Right cardiac atrium (tissue), 5 donors: Measurements from ENCODE around the gene GSTO2. TPM values are rescaled to one million over a fixed set of nuclear protein-coding genes. Genes with fewer than 3 reads are reported as not detected.

Source experiments
- ATAC-seq, 2 donors: fragments of 200-7000 bp; cut with Tn5 transposase; one replicate each; pipeline versions ENCODE4 v1.8.0 to v1.9.1; 2020; ENCODE audit warnings: moderate library complexity in 2 of 2, mild to moderate bottlenecking in 1 of 2
- DNase-seq, 3 donors: peaks; one replicate each; pipeline ENCODE4 v3.0.0-alpha.2; 2020
- H3K27ac ChIP-seq: one replicate; pipeline ENCODE4 v1.5.1; 2013; ENCODE audit warnings: mild to moderate bottlenecking, low read length, control low read depth, moderate library complexity
- H3K27me3 ChIP-seq: one replicate; pipeline ENCODE4 v1.6.1; 2013; ENCODE audit not compliant: control insufficient read depth, insufficient read depth
- H3K4me1 ChIP-seq: one replicate; pipeline ENCODE4 v1.6.1; 2013; ENCODE audit warnings: low read length; ENCODE audit not compliant: control insufficient read depth, insufficient read depth
- H3K4me3 ChIP-seq: one replicate; pipeline ENCODE4 v1.5.1; 2013; ENCODE audit warnings: low read length, control low read depth
- H3K9me3 ChIP-seq: one replicate; pipeline ENCODE4 v1.6.1; 2013; ENCODE audit warnings: low read length; ENCODE audit not compliant: control insufficient read depth
- WGBS: extraction: QIAGEN DNeasy Blood & Tissue Kit; methylation state at CpG from one replicate; pipeline ENCODE4 v1.1.7; 2013; 5-methylcytosine and 5-hydroxymethylcytosine counted together
- intact Hi-C, 4 donors: fragments of 100-400 bp; cut with DNase I; formaldehyde crosslinking; loops; one replicate each; pipeline versions ENCODE4 v1.11.0 to v1.14.0; 2022 to 2023
- polyA plus RNA-seq: library from polyadenylated mRNA; stranded (reverse); fragments of 200-250 nt; gene quantifications from one replicate; pipeline ENCODE4 v1.2.3, GENCODE V29; 2013
- total RNA-seq, 4 donors: library from RNA; stranded (reverse); fragmentation: NEBNext Ultra II Directional; extraction: Animal tissue kit (Norgen Biotek cat#: 25700); gene quantifications; one replicate each; pipeline ENCODE4 v1.2.1, GENCODE V29; 2021
- donor health status: healthy with polysubstance abuse.
- donor health status: DM: no; HTN: yes; CAD: no.
- donor health status: DM: no; HTN: no; CAD: no.
- donor health status: DM: no; HTN: yes; CAD: no; lungs with severe emphysema.
- donor health status: DM: yes; HTN: yes; CAD: no.

Gene GSTO2
- total and polyA plus RNA-seq, 5 donors, result 0.37 to 1.1 (median 0.58) TPM

DNA sequence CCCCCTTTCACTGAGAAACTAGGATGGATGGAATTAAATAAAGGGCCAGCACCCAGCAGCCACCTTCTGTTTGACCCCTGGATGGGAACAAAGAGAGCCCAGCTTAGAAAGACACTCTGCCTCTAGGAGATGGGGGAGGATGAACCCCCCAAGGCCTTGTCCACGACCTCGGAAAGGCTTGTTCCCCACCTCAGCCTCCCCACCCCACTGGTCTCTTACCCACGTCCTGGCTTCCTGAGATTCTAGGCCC lies 59.6 kb downstream of the GSTO2 start:
- Histone ChIP-seq H3K9me3 (no peaks in the 10 kb centered on the region), H3K4me3 (peak overlapping the region; percentile 26), H3K4me1 (peaks cover 83% of the 10 kb centered on the region), H3K27ac (peak overlapping the region; percentile 98), H3K27me3 (no peaks in the 10 kb centered on the region)
- DNase-seq (no peak), ATAC-seq (no peak)
- intact Hi-C loops, result no loop called here
- WGBS, result 7% methylated on average over 3 of the region's 3 CpGs

GRCh38 chr10:104328896-104329710 lies 60.1 kb downstream of the GSTO2 start:
- WGBS, result 12% methylated on average over 15 of the region's 15 CpGs
- Histone ChIP-seq H3K9me3 (no peaks in the 10 kb centered on the region), H3K4me3 (peak overlapping the region; percentile 26), H3K27me3 (no peaks in the 10 kb centered on the region), H3K4me1 (peaks cover 83% of the 10 kb centered on the region), H3K27ac (peak overlapping the region; percentile 98)
- DNase-seq (peak in 2 of 3 donors; percentile 74 to 78), ATAC-seq (peak; percentile 6 to 58)
- intact Hi-C loops, result no loop called here

DNA sequence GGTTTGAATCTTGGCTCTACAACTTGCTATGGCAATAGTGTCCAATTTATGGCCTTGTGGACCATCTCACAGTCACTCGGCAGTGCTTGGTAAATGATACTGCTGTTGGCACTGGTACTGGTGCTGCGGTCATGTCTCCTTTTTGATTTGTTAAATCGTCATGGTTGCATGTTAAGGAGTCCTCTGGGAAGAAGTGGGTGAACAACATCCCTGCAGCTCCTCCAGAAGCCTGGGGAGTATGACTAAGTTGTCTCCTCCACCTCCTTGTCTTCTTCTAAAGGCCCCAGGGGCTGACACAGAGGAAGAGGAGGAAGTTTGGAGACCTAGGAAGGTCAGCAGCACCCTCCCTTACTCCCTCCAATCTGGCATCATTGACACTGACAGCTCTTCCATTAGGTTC lies 60.8 kb downstream of the GSTO2 start:
- ATAC-seq, result peak in 1 of 2 donors; percentile 0
- H3K4me3 ChIP-seq, result no peak overlapping the region
- DNase-seq, result peak in 1 of 3 donors; percentile 34
- H3K27ac ChIP-seq, result peak overlapping the region; percentile 98
- 17% methylated on average over 3 of the region's 3 CpGs for WGBS
- H3K4me1 ChIP-seq, result peaks cover 83% of the 10 kb centered on the region
- no peaks in the 10 kb centered on the region for H3K27me3 ChIP-seq
- intact Hi-C loops, result no loop called here
- H3K9me3 ChIP-seq, result no peaks in the 10 kb centered on the region

DNA sequence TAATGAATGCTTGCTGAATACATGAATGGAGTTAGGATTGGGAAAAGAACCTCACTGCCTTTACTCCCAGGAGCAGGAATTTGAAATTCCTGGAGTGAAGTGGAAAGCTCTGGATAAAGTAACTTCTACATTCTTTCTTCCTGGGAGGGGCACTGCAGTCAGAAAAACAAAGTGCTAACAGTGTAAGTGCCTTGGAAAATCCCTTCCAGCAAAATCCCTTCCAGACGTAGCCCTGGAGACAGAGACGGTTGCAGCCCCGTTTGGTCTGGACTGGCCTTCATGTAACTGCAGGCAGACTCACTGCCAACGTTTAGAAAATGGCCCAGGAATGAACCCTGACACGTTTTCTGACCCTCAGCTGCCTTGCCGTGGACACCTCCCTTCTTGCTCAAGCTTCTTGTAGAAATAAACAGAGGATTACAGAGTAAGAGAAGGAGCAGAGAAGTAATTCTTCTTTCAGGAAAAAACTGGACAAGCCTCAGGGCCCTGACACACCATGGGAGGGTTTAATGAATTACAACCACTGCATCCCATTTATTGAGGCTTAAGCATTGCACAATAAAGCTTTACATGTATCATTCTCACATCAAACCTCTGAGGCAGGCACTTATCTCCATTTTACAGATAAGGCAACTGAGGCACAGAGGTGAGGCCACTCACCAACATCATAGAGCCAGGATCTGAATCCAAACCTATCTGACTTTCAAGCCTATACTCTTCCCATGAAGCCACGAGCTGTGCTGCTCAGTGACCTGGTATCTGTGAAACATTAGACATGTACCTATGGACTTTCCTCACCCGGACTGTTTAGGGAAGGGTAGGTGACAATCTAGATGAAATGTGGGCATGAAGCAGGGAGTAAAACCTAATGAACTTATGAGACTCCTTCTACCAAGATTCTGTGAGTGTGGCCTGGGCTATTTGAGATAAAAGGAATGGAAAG lies 61.5 kb downstream of the GSTO2 start:
- no peak overlapping the region for H3K4me3 ChIP-seq
- H3K9me3 ChIP-seq, result no peaks in the 10 kb centered on the region
- H3K4me1 ChIP-seq, result peaks cover 81% of the 10 kb centered on the region
- peak overlapping the region; percentile 98 for H3K27ac ChIP-seq
- WGBS, result 10% methylated on average over 8 of the region's 8 CpGs
- H3K27me3 ChIP-seq, result no peaks in the 10 kb centered on the region
- DNase-seq (peak in 2 of 3 donors; percentile 78 to 89), ATAC-seq (peak; percentile 17 to 45)
- intact Hi-C loops, result no loop called here

DNA sequence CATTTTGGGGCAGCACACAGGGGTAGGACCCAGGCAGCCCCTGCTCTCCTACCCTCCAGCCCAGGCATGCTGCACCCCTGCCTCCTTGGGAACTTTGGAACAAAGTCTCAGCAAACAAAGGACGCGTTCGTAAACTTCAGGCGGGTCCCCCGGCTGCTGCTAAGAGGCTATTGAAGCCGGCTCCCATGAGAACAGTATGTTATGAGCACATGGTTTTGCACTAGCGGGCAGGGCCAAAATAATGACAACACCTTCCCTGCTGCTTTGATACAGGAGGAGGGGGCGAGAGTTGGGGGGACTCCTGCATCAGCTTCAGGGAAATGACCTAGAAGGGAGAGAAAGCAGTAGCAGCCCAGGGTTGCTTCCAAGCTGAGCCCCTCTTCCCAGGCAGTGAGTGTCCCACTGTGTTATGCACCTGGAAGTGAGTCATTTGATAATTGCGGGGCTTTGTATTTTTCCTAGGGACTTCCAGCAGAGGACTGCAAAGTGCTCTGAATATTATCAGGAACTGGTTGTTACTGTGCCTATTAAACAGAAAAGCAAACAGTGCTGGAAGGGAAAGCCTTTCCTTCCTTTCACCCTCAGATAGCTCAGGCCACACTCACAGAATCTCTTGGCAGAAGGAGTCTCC lies 62.3 kb downstream of the GSTO2 start:
- Histone ChIP-seq H3K9me3 (no peaks in the 10 kb centered on the region), H3K27me3 (no peaks in the 10 kb centered on the region), H3K4me1 (peaks cover 79% of the 10 kb centered on the region), H3K4me3 (no peak overlapping the region), H3K27ac (peak overlapping the region; percentile 98)
- intact Hi-C loops, result no loop called here
- peak; percentile 75 to 83 (median 75) for DNase-seq
- peak; percentile 50 to 55 for ATAC-seq
- WGBS, result 17% methylated on average over 9 of the region's 9 CpGs

- Histone ChIP-seq H3K4me3 (no peak overlapping the region), H3K27ac (peak overlapping the region; percentile 76), H3K9me3 (no peaks in the 10 kb centered on the region), H3K4me1 (peaks cover 68% of the 10 kb centered on the region), H3K27me3 (no peaks in the 10 kb centered on the region)
- ATAC-seq, result peak; percentile 5 to 30
- intact Hi-C loops, result no loop called here
- WGBS, result 50% methylated on average over 11 of the region's 11 CpGs
- peak in 1 of 3 donors; percentile 50 for DNase-seq
Measured at GRCh38 chr10:104332243-104333031, 63.5 kb downstream of the GSTO2 start.

DNA sequence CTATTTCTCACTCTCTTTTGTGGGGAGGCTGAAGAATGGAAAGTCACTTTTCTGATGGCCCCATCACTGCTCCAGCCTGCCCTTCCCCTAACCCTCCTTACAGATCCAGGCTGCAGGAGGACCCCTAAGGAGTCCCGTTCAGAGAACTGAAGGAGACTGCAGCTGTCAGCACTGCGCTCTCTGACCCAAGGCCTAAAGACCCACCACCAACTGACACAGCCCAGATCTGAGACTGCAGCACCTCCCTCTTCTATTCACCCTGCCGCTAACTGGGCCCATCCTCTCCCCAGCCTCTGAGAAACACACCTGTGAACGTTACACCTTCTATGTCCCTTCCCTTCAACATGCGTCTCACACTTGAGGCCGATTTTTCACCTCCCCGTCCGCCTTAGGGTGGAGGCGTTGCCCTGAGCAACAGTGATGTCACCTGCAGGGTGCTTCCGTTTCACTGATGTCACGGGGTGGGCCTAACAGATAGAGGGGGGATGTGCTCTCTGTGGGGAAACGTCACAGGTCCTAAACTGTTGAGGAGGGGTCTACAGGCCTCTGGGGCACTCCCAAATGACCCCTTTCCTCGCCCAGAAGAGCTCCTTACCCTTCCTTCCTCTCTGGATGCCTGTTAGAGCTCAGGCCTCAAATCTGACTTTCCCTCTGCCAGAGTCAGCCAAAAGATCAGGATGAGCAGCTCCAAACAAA lies 64.2 kb downstream of the GSTO2 start:
- WGBS, result 57% methylated on average over 13 of the region's 13 CpGs
- no peak overlapping the region for H3K4me3 ChIP-seq
- peak overlapping the region; percentile 76 for H3K27ac ChIP-seq
- peaks cover 61% of the 10 kb centered on the region for H3K4me1 ChIP-seq
- no peaks in the 10 kb centered on the region for H3K9me3 ChIP-seq
- DNase-seq, result peak in 1 of 3 donors; percentile 58
- ATAC-seq, result no peak
- intact Hi-C loops, result no loop called here
- H3K27me3 ChIP-seq, result no peaks in the 10 kb centered on the region

- peak overlapping the region; percentile 76 for H3K27ac ChIP-seq
- H3K9me3 ChIP-seq, result no peaks in the 10 kb centered on the region
- no peaks in the 10 kb centered on the region for H3K27me3 ChIP-seq
- WGBS, result 48% methylated on average over 15 of the region's 15 CpGs
- intact Hi-C loops, result no loop called here
- DNase-seq (peak in 1 of 3 donors; percentile 46), ATAC-seq (no peak)
- peaks cover 54% of the 10 kb centered on the region for H3K4me1 ChIP-seq
- no peak overlapping the region for H3K4me3 ChIP-seq
Measured at GRCh38 chr10:104333728-104334373, 64.9 kb downstream of the GSTO2 start.

GRCh38 chr10:104334561-104334960 lies 65.6 kb downstream of the GSTO2 start:
- Histone ChIP-seq H3K27me3 (no peaks in the 10 kb centered on the region), H3K4me1 (peaks cover 47% of the 10 kb centered on the region), H3K4me3 (no peak overlapping the region), H3K27ac (peak overlapping the region; percentile 66), H3K9me3 (no peaks in the 10 kb centered on the region)
- intact Hi-C loops, result no loop called here
- WGBS, result 81% methylated on average over 6 of the region's 6 CpGs
- ATAC-seq, result no peak
- DNase-seq, result peak in 1 of 3 donors; percentile 16
